Measurements from ENCODE around the gene MRPS17. TPM values are rescaled to one million over a fixed set of nuclear protein-coding genes. Genes with fewer than 3 reads are reported as not detected.
A peak's percentile ranks its signal among the peaks of the same experiment; 100 is the strongest.

MRPS17 gene
- total RNA-seq, 2 experiments from 2014 or later, result 12.3 to 15.3 TPM

DNA sequence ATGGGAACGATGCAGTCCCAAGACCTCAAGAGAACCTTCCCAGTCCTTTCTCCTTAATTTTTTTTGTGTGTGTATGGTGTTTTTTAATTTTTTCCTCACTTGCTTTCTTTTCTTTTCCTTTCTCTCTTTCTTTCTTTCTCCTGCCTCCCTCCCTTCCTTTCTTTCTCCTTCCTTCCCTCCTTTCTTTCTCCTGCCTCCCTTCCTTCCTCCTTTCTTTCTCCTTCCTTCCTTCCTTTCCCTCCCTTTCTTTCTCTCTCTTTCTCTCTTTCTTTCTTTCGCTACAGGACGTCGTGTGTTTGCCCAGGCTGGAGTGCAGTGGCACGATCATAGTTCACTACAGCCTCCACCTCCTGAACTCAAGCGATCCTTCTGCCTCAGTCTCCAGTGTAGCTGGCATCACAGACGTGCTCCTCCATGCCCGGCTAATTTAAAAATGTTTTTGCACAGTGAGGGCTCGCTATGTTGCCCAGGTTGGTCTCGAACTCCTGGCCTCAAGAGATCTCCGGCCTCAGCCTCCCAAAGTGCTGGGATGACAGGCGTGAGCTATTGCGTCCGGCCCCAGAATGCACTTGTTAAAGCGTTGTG, 12.0 kb downstream of the MRPS17 start:
- H3K27ac Mint-ChIP-seq, result peak overlapping the region; percentile 80
- peak overlapping the region; percentile 79 for H3K4me3 Mint-ChIP-seq
- no peaks in the 10 kb centered on the region for H3K27me3 Mint-ChIP-seq
- no peaks in the 10 kb centered on the region for H3K9me3 Mint-ChIP-seq
- no peak for ATAC-seq (ENCODE audit: low read depth)
- H3K4me1 Mint-ChIP-seq, result peaks cover 18% of the 10 kb centered on the region
- H3K36me3 Mint-ChIP-seq, result peaks cover 3% of the 10 kb centered on the region
- DNase-seq, result peak; percentile 30
- POLR2A ChIA-PET, result interaction anchor here (1.0 kb wide), 1 partner anchor 142 kb away, joined by 5 read pairs; the partner anchor contains the start of gene CHCHD2

- ATAC-seq (ENCODE audit: low read depth) (peak; percentile 79), DNase-seq (peak; percentile 88)
- Mint-ChIP-seq H3K36me3 (peaks cover 8% of the 10 kb centered on the region), H3K4me1 (peaks cover 24% of the 10 kb centered on the region), H3K27me3 (no peaks in the 10 kb centered on the region), H3K4me3 (peak within 1 kb of the TSS; percentile 87), H3K27ac (peak within 1 kb of the TSS; percentile 88), H3K9me3 (no peaks in the 10 kb centered on the region)
- POLR2A ChIA-PET, result interaction anchor here (0.5 to 1.1 kb wide), 6 partner anchors 14 to 142 kb away, joined by 3 to 5 read pairs (median 4); partner anchors contain the start of genes CCT6A, CHCHD2, PSPH and SUMF2
These were observed 12.8 kb downstream of the MRPS17 start, which contains the start of gene NIPSNAP2 for GRCh38 chr7:55964261-55965099. Gene NIPSNAP2 (plus strand): TSS chr7:55964585. CDS start chr7:55964610, 25 bp downstream.

GRCh38 chr7:55965100-55965470, 13.4 kb downstream of the MRPS17 start:
- Mint-ChIP-seq H3K27me3 (no peaks in the 10 kb centered on the region), H3K9me3 (no peaks in the 10 kb centered on the region), H3K27ac (peak overlapping the region; percentile 88), H3K36me3 (peaks cover 11% of the 10 kb centered on the region), H3K4me1 (peaks cover 27% of the 10 kb centered on the region), H3K4me3 (peak overlapping the region; percentile 87)
- ATAC-seq (ENCODE audit: low read depth) (no peak), DNase-seq (no peak)
- POLR2A ChIA-PET, result interaction anchor here (0.5 to 1.1 kb wide), 6 partner anchors 14 to 122 kb away, joined by 3 to 5 read pairs (median 4); partner anchors contain the start of genes CCT6A, PSPH and SUMF2

DNA sequence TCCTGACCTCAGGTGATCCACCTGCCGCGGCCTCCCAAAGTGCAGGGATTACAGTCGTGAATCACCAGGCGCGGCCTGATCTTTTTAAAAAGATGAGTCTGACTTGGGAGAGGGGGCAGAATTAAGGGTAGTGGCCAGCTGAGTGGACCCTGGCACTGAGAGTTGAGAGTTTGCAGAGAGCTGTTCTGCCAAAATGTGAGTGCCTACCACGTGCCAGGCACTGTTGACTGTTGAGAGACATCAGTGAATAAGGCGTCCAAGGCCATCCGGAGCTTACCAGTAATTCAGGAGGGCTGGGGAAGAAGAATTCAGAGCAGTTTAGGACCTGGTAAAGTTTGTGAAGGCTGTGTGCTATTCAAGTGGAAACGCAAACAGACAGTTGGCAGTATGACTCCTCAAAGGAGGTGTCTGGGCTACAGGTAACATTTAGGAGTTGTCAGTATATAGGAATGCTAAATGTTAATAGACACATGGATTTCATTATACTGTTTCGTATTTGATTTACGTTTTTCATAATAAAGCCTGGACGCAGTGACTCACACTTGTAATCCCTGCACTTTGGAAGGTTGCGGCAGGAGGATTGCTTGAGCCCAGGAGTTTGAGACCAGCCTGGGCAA, 14.2 kb downstream of the MRPS17 start:
- no peak for DNase-seq
- POLR2A ChIA-PET, result no interaction called here
- H3K4me1 Mint-ChIP-seq, result peaks cover 29% of the 10 kb centered on the region

GRCh38 chr7:55966851-55967250, 15.2 kb downstream of the MRPS17 start:
- POLR2A ChIA-PET, result no interaction called here

More for the DNA sequence above, 14.2 kb downstream of the MRPS17 start:
- no peaks in the 10 kb centered on the region for H3K27me3 Mint-ChIP-seq
- no peaks in the 10 kb centered on the region for H3K9me3 Mint-ChIP-seq
- peaks cover 14% of the 10 kb centered on the region for H3K36me3 Mint-ChIP-seq
- H3K27ac Mint-ChIP-seq, result no peak overlapping the region
- no peak for ATAC-seq (ENCODE audit: low read depth)
- peak overlapping the region; percentile 35 for H3K4me3 Mint-ChIP-seq

GRCh38 chr7:55969391-55969790, 17.7 kb downstream of the MRPS17 start:
- no peaks in the 10 kb centered on the region for H3K27me3 Mint-ChIP-seq
- ATAC-seq (ENCODE audit: low read depth), result no peak
- POLR2A ChIA-PET, result interaction anchor here (1.1 kb wide), 1 partner anchor 137 kb away, joined by 3 read pairs; the partner anchor contains the start of gene CHCHD2
- peaks cover 17% of the 10 kb centered on the region for H3K36me3 Mint-ChIP-seq
- no peaks in the 10 kb centered on the region for H3K9me3 Mint-ChIP-seq
- peaks cover 20% of the 10 kb centered on the region for H3K4me1 Mint-ChIP-seq
- no peak overlapping the region for H3K4me3 Mint-ChIP-seq
- DNase-seq, result no peak
- peak overlapping the region; percentile 30 for H3K27ac Mint-ChIP-seq

More at GRCh38 chr7:55966851-55967250, 15.2 kb downstream of the MRPS17 start:
- DNase-seq (no peak), ATAC-seq (ENCODE audit: low read depth) (no peak)
- Mint-ChIP-seq H3K4me1 (peaks cover 29% of the 10 kb centered on the region), H3K27ac (no peak overlapping the region), H3K27me3 (no peaks in the 10 kb centered on the region), H3K36me3 (peaks cover 17% of the 10 kb centered on the region), H3K9me3 (no peaks in the 10 kb centered on the region), H3K4me3 (no peak overlapping the region)

- Mint-ChIP-seq H3K27ac (no peak overlapping the region), H3K27me3 (no peaks in the 10 kb centered on the region), H3K9me3 (no peaks in the 10 kb centered on the region), H3K36me3 (peaks cover 20% of the 10 kb centered on the region), H3K4me3 (no peak overlapping the region), H3K4me1 (peaks cover 19% of the 10 kb centered on the region)
- DNase-seq (no peak), ATAC-seq (ENCODE audit: low read depth) (no peak)
- POLR2A ChIA-PET, result no interaction called here
These were observed 18.9 kb downstream of the MRPS17 start for GRCh38 chr7:55970561-55970960.

DNA sequence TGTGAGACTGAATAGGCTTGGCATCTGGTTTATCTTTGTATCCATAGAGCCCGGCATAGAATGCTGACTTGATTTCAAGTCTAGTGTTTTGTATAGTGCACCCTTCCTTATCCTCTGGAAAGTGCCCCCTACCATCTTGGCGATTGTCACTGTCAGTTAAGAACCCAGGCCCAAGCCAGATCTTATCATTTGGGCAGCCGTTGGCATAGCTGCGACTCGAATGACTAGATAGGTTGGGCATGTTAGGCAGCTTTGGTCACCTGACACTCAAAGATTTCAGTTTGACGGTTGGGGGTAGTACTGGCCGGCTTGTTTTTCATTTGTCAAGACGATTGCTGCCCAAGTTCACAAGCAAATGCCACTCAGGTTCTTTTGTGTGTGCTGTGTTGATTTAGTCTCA, 19.3 kb downstream of the MRPS17 start:
- Mint-ChIP-seq H3K9me3 (no peaks in the 10 kb centered on the region), H3K4me3 (no peak overlapping the region), H3K36me3 (peaks cover 20% of the 10 kb centered on the region), H3K27ac (no peak overlapping the region), H3K4me1 (peaks cover 15% of the 10 kb centered on the region), H3K27me3 (no peaks in the 10 kb centered on the region)
- DNase-seq (no peak), ATAC-seq (ENCODE audit: low read depth) (no peak)
- POLR2A ChIA-PET, result no interaction called here

- no peak for ATAC-seq (ENCODE audit: low read depth)
- DNase-seq, result no peak
- Mint-ChIP-seq H3K27ac (no peak overlapping the region), H3K27me3 (no peaks in the 10 kb centered on the region), H3K36me3 (peaks cover 22% of the 10 kb centered on the region), H3K4me1 (peaks cover 13% of the 10 kb centered on the region), H3K4me3 (no peak overlapping the region), H3K9me3 (no peaks in the 10 kb centered on the region)
- POLR2A ChIA-PET, result no interaction called here
These were observed 22.1 kb downstream of the MRPS17 start for GRCh38 chr7:55973747-55974250.

DNA sequence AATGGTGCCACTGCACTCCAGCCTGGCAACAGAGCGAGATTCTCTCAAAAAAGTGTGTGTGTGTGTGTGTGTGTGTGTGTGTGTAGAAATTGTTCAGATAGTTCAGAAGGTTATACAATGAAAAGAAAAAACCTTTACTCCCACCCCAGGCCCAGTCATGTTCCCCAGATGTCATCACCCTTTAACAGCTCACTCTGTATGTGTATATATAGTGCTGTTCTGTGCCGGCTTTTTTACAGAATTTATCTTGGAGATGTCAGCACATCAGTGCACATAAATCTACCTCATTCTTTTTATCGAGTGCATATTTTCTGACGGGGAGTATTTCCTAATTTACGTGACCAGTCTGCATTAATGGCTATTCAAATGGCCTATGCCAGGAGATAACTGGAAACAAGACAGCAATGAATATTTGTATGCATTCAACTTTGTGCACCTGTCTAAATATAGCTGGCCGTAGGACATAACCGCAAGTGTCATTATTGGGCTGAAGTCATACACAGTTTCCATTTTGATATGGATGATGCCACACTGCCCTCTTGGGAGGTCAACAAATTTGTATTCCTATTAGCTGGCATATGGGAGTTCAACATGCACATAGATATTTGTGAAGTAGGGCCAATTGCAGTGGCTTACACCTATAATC, 24.4 kb downstream of the MRPS17 start:
- no peak overlapping the region for H3K4me3 Mint-ChIP-seq
- peaks cover 2% of the 10 kb centered on the region for H3K4me1 Mint-ChIP-seq
- ATAC-seq (ENCODE audit: low read depth) (no peak), DNase-seq (no peak)
- no peaks in the 10 kb centered on the region for H3K27me3 Mint-ChIP-seq
- no peak overlapping the region for H3K27ac Mint-ChIP-seq
- peaks cover 17% of the 10 kb centered on the region for H3K36me3 Mint-ChIP-seq
- H3K9me3 Mint-ChIP-seq, result no peaks in the 10 kb centered on the region
- POLR2A ChIA-PET, result no interaction called here

GRCh38 chr7:55977831-55978230, 26.2 kb downstream of the MRPS17 start:
- Mint-ChIP-seq H3K36me3 (peaks cover 14% of the 10 kb centered on the region), H3K27me3 (no peaks in the 10 kb centered on the region), H3K4me1 (peaks cover 2% of the 10 kb centered on the region), H3K27ac (no peak overlapping the region), H3K9me3 (no peaks in the 10 kb centered on the region), H3K4me3 (no peak overlapping the region)
- POLR2A ChIA-PET, result no interaction called here
- DNase-seq (no peak), ATAC-seq (ENCODE audit: low read depth) (no peak)

DNA sequence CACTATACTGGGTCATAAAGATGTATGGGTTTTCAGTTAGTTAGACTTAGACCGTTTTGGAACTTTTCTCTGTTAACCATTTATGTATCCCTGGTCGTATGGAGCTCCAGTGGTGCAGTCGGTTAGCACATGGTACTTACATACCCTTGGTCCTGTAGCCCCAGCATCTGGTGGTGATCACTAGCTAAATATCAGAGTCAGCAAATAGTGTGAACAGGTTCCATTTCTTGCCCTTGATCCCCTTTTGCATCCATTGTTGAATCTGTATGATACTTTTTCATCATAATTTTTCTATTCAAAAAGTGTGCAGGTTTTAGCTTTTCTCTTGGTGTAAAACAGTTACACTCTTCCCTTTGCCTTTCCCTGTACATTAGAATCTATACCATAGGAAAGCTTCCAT, 28.6 kb downstream of the MRPS17 start:
- H3K4me1 Mint-ChIP-seq, result peaks cover 2% of the 10 kb centered on the region
- H3K27me3 Mint-ChIP-seq, result no peaks in the 10 kb centered on the region
- peaks cover 16% of the 10 kb centered on the region for H3K36me3 Mint-ChIP-seq
- H3K27ac Mint-ChIP-seq, result no peak overlapping the region
- POLR2A ChIA-PET, result no interaction called here
- DNase-seq (no peak), ATAC-seq (ENCODE audit: low read depth) (no peak)
- no peaks in the 10 kb centered on the region for H3K9me3 Mint-ChIP-seq
- no peak overlapping the region for H3K4me3 Mint-ChIP-seq

DNA sequence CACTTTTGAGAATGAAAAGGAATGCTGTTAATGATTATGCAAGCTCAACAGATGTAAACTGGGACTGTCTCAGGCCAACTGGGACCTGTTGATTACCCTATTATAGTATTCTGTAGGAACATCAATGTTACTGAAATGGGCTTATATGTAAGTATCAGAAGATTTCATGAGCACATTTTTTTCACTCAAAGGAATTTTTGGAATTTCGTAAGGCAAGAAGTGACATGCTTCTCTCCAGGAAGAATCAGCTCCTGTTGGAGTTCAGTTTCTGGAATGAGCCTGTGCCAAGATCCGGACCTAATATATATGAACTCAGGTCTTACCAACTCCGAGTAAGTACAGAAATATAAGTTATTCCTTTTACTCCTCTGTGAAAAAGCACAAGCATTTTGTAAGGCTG, 31.9 kb downstream of the MRPS17 start:
- ATAC-seq (ENCODE audit: low read depth), result no peak
- no peak overlapping the region for H3K27ac Mint-ChIP-seq
- no peak for DNase-seq
- POLR2A ChIA-PET, result no interaction called here
- no peaks in the 10 kb centered on the region for H3K9me3 Mint-ChIP-seq
- peaks cover 14% of the 10 kb centered on the region for H3K36me3 Mint-ChIP-seq
- no peaks in the 10 kb centered on the region for H3K27me3 Mint-ChIP-seq
- no peak overlapping the region for H3K4me3 Mint-ChIP-seq
- H3K4me1 Mint-ChIP-seq, result no peaks in the 10 kb centered on the region

All from activated naive CD8-positive, alpha-beta T cell treated with anti-CD3 and anti-CD28 coated beads, Interleukin-2, amount 10 ng/mL, durations not matched to agents 7 days and 5 days (primary cell).